Spleen (tissue), 11 donors: ENCODE results near the gene NRCAM. TPM values are rescaled to one million over a fixed set of nuclear protein-coding genes. Genes with fewer than 3 reads are reported as not detected.

Experiments
- DNase-seq: peaks from one replicate; pipeline ENCODE4 v3.0.0-alpha.2; 2020
- H3K27ac ChIP-seq, 8 donors: fragments of 200-600 bp; sonication (generic) in 7 of 8; 1 replicate in 4 of 8; 2 replicates in 4 of 8; pipeline versions ENCODE4 v1.5.0 to v1.8.0; 2016 to 2021; ENCODE audit warnings: inconsistent platforms in 4 of 8, mild to moderate bottlenecking in 4 of 8, moderate library complexity in 1 of 8
- H3K27me3 ChIP-seq, 7 donors: fragments of 200-600 bp; sonication (generic) in 6 of 7; replicated peaks in 1 of 7; 1 replicate in 4 of 7; 2 replicates in 3 of 7; pipeline versions ENCODE4 v1.5.0 to v1.8.0; 2016 to 2021; ENCODE audit warnings: inconsistent platforms in 3 of 7, mild to moderate bottlenecking in 1 of 7
- H3K36me3 ChIP-seq, 6 donors: fragments of 200-600 bp; sonication (generic) in 5 of 6; 1 replicate in 4 of 6; 2 replicates in 2 of 6; pipeline versions ENCODE4 v1.5.0 to v1.8.0; 2016 to 2021; ENCODE audit warnings: inconsistent platforms in 2 of 6
- H3K4me1 ChIP-seq, 6 donors: fragments of 200-600 bp; sonication (generic) in 5 of 6; 1 replicate in 3 of 6; 2 replicates in 3 of 6; pipeline versions ENCODE4 v1.5.0 to v1.8.0; 2016 to 2021; ENCODE audit warnings: inconsistent platforms in 3 of 6
- H3K4me3 ChIP-seq, 8 donors: fragments of 200-600 bp; sonication (generic) in 7 of 8; 1 replicate in 4 of 8; 2 replicates in 4 of 8; pipeline versions ENCODE4 v1.5.0 to v1.8.0; 2016 to 2021; ENCODE audit warnings: inconsistent platforms in 4 of 8, mild to moderate bottlenecking in 4 of 8, moderate library complexity in 2 of 8
- H3K9me3 ChIP-seq, 8 donors: fragments of 200-600 bp; sonication (generic) in 7 of 8; 1 replicate in 4 of 8; 2 replicates in 4 of 8; pipeline versions ENCODE4 v1.5.0 to v1.8.0; 2016 to 2021; ENCODE audit warnings: inconsistent platforms in 4 of 8
- CTCF ChIP-seq, 11 experiments: fragments of 200-600 bp in 7 of 11; fragments of 450-650 bp in 4 of 11; sonication (generic) in 4 of 11; IDR thresholded peaks in 8 of 11; conservative IDR thresholded peaks in 3 of 11; 1 replicate in 7 of 11; 2 replicates in 4 of 11; pipeline versions ENCODE4 v1.4.0 to v1.8.0; 2016 to 2021; ENCODE audit warnings: antibody characterized with exemption in 11 of 11, inconsistent platforms in 4 of 11, mild to moderate bottlenecking in 1 of 11
- POLR2A ChIP-seq, 3 donors: fragments of 450-650 bp; IDR thresholded peaks; one replicate each; pipeline ENCODE4 v1.5.1; 2017; ENCODE audit warnings: antibody characterized with exemption in 3 of 3, mild to moderate bottlenecking in 1 of 3
- POLR2AphosphoS5 ChIP-seq, 3 donors: sonication (generic); formaldehyde crosslinking; IDR thresholded peaks; one replicate each; pipeline ENCODE4 v1.5.1; 2017; ENCODE audit warnings: antibody characterized with exemption in 3 of 3
- WGBS, 5 donors: extraction: QIAGEN DNeasy Blood & Tissue Kit in 3 of 5; methylation state at CpG; one replicate each; pipeline versions ENCODE4 v1.1.5 to v1.1.7; 2013 to 2018; 5-methylcytosine and 5-hydroxymethylcytosine counted together
- intact Hi-C: fragments of 100-400 bp; cut with DNase I; formaldehyde crosslinking; loops from one replicate; pipeline ENCODE4 v1.15.0; 2023; ENCODE audit warnings: low total_unique reads
- polyA plus RNA-seq, 3 donors: library from polyadenylated mRNA; stranded (reverse); fragments of 200-250 nt; gene quantifications; one replicate each; pipeline ENCODE4 v1.2.1, GENCODE V29; 2013
- total RNA-seq, 7 donors: library from RNA; depleted of rRNA in 3 of 7; stranded (reverse); fragments of >200 nt in 3 of 7; fragmentation: NEBNext Ultra II Directional in 4 of 7; extraction: Animal tissue kit (Norgen Biotek cat#: 25700) in 4 of 7; gene quantifications; one replicate each; pipeline versions ENCODE4 v1.1.0 to v1.2.1, GENCODE V29; 2016 to 2021
- donor health status: healthy with polysubstance abuse.
- donor health status: DM: no; HTN: no; CAD: no; lungs with moderate emphysema.
- donor health status: DM: no; HTN: no; CAD: no.
- donor health status: Bipolar disorder and iron deficiency.
- donor health status: healthy.
- donor health status: DM: no; HTN: no; CAD: no.
- donor health status: DM: yes; HTN: yes; CAD: no.

The NRCAM gene
- total and polyA plus RNA-seq, 10 donors = 4.1 to 88.5 (median 15.0) TPM

GRCh38 chr7:108487646-108488045, 31.4 kb upstream of the NRCAM start:
- H3K27me3 ChIP-seq = no peaks in the 10 kb centered on the region
- H3K27ac ChIP-seq = no peak overlapping the region
- TF ChIP-seq POLR2A (IDR thresholded peaks at IDR 0.05) = no peak
- no peak for TF ChIP-seq CTCF (IDR thresholded peaks at IDR 0.05 in 8 of 11, conservative IDR thresholded peaks at IDR 0.05 in 3 of 11)
- TF ChIP-seq POLR2AphosphoS5 (IDR thresholded peaks at IDR 0.05) = no peak
- no peak for DNase-seq
- H3K4me1 ChIP-seq = peaks cover 0 to 12% (median 4%) of the 10 kb centered on the region in 6 donors
- H3K9me3 ChIP-seq = no peaks in the 10 kb centered on the region
- intact Hi-C loops = no loop called here
- peaks cover 0 to 91% (median 31%) of the 10 kb centered on the region in 6 donors for H3K36me3 ChIP-seq
- H3K4me3 ChIP-seq = no peak overlapping the region

- TF ChIP-seq POLR2AphosphoS5 (IDR thresholded peaks at IDR 0.05) (no peak), POLR2A (IDR thresholded peaks at IDR 0.05) (no peak), CTCF (IDR thresholded peaks at IDR 0.05 in 8 of 11, conservative IDR thresholded peaks at IDR 0.05 in 3 of 11) (no peak)
- Histone ChIP-seq H3K4me3 (no peak overlapping the region), H3K4me1 (peaks cover 0 to 12% (median 4%) of the 10 kb centered on the region in 6 donors), H3K27ac (no peak overlapping the region), H3K36me3 (peaks cover 0 to 99% (median 30%) of the 10 kb centered on the region in 6 donors), H3K27me3 (no peaks in the 10 kb centered on the region), H3K9me3 (no peaks in the 10 kb centered on the region)
- WGBS, 5 donors = 87 to 91% (median 90%) methylated on average over 5 of the region's 5 CpGs
- DNase-seq = no peak
- intact Hi-C loops = no loop called here
Observed at GRCh38 chr7:108486291-108486966, 30.2 kb upstream of the NRCAM start.

GRCh38 chr7:108484137-108484536, 27.9 kb upstream of the NRCAM start:
- intact Hi-C loops = no loop called here
- DNase-seq = no peak
- no peak for TF ChIP-seq POLR2AphosphoS5 (IDR thresholded peaks at IDR 0.05)
- Histone ChIP-seq H3K27ac (no peak overlapping the region), H3K27me3 (no peaks in the 10 kb centered on the region), H3K36me3 (peaks cover 0 to 97% (median 27%) of the 10 kb centered on the region in 6 donors), H3K4me1 (peaks cover 0 to 5% (median 0%) of the 10 kb centered on the region in 6 donors), H3K4me3 (no peak overlapping the region), H3K9me3 (no peaks in the 10 kb centered on the region)
- WGBS, 5 donors = 64 to 100% (median 95%) methylated on average over 1 of the region's 1 CpG

- TF ChIP-seq POLR2A (IDR thresholded peaks at IDR 0.05) (no peak), CTCF (IDR thresholded peaks at IDR 0.05 in 8 of 11, conservative IDR thresholded peaks at IDR 0.05 in 3 of 11) (no peak)
- intact Hi-C loops = no loop called here
- Histone ChIP-seq H3K36me3 (peaks cover 0 to 97% (median 34%) of the 10 kb centered on the region in 6 donors), H3K9me3 (no peaks in the 10 kb centered on the region), H3K4me3 (no peak overlapping the region), H3K4me1 (no peaks in the 10 kb centered on the region), H3K27me3 (no peaks in the 10 kb centered on the region), H3K27ac (no peak overlapping the region)
- 94 to 99% (median 96%) methylated on average over 5 of the region's 5 CpGs for WGBS, 5 donors
- no peak for DNase-seq
Observed at GRCh38 chr7:108480311-108480710, 24.1 kb upstream of the NRCAM start.
